HepG2 (cell line): ENCODE data around the gene SNX21. TPM values are rescaled to one million over a fixed set of nuclear protein-coding genes. Genes with fewer than 3 reads are reported as not detected.

Experiments
- ARID4A ChIP-seq: sonication (generic); formaldehyde crosslinking; IDR thresholded peaks from 2 replicates; pipeline ENCODE4 v1.5.0; 2020; ENCODE audit warnings: mild to moderate bottlenecking, missing genetic modification reagents, borderline replicate concordance
- HOXA5 ChIP-seq: sonication (generic); formaldehyde crosslinking; IDR thresholded peaks from 2 replicates; pipeline ENCODE4 v1.4.0; 2020; ENCODE audit warnings: missing genetic modification reagents
- KDM4B ChIP-seq: sonication (generic); formaldehyde crosslinking; IDR thresholded peaks from 2 replicates; pipeline ENCODE4 v1.4.0; 2020; ENCODE audit warnings: missing genetic modification reagents
- NONO ChIP-seq, 2 experiments: fragments of 450-650 bp in 1 of 2; sonication (generic) in 1 of 2; formaldehyde crosslinking in 1 of 2; IDR thresholded peaks in 1 of 2; conservative IDR thresholded peaks in 1 of 2; 2 replicates each; pipeline versions ENCODE4 v1.6.1 to v1.8.0; 2017 to 2022; ENCODE audit warnings: mild to moderate bottlenecking in 1 of 2, missing genetic modification reagents in 1 of 2, moderate library complexity in 1 of 2
- PHB2 ChIP-seq: fragments of 450-650 bp; IDR thresholded peaks from 2 replicates; pipeline ENCODE4 v1.6.1; 2018; ENCODE audit not compliant: partially characterized antibody
- SNAPC5 ChIP-seq: sonication (generic); formaldehyde crosslinking; IDR thresholded peaks from 2 replicates; pipeline ENCODE4 v1.8.1; 2023; ENCODE audit warnings: mild to moderate bottlenecking, missing genetic modification reagents, borderline replicate concordance
- ZFYVE20 ChIP-seq: sonication (generic); formaldehyde crosslinking; IDR thresholded peaks from 2 replicates; pipeline ENCODE4 v1.8.0; 2023; ENCODE audit warnings: low read depth, mild to moderate bottlenecking, moderate library complexity, missing genetic modification reagents, borderline replicate concordance
- ZNF546 ChIP-seq: sonication (generic); formaldehyde crosslinking; conservative IDR thresholded peaks from 2 replicates; pipeline ENCODE4 v1.8.1; 2023; ENCODE audit warnings: mild to moderate bottlenecking, missing genetic modification reagents
- ZZZ3 ChIP-seq: sonication (generic); formaldehyde crosslinking; IDR thresholded peaks from 2 replicates; pipeline ENCODE4 v1.4.0; 2020; ENCODE audit warnings: missing genetic modification reagents, mild to moderate bottlenecking, borderline replicate concordance
- polyA plus RNA-seq, 8 experiments: library from polyadenylated mRNA; depleted of rRNA in 3 of 8; stranded (reverse) in 7 of 8; unstranded in 1 of 8; fragments of >200 nt; fragmentation: Illumina TruSeq in 4 of 8; extraction: Trizol in 4 of 8; gene quantifications; 2 replicates each; pipeline versions ENCODE4 v1.2.1 to v1.2.3, GENCODE V29; 2011 to 2016; ENCODE audit warnings: low read depth in 4 of 8, missing spikeins in 1 of 8, mixed read lengths in 1 of 8; ENCODE audit not compliant: insufficient read depth in 1 of 8
- total RNA-seq, 5 experiments: library from RNA; depleted of rRNA; stranded (reverse); fragments of >200 nt; fragmentation: Illumina TruSeq; extraction: Trizol; gene quantifications; 2 replicates each; pipeline ENCODE4 v1.2.3, GENCODE V29; 2016; ENCODE audit warnings: low read depth in 1 of 5
- TF ChIP-seq, protein P1 (sequence below): sonication (generic); formaldehyde crosslinking; IDR thresholded peaks from 2 replicates; pipeline ENCODE4 v1.5.0; 2020; ENCODE audit warnings: mild to moderate bottlenecking, missing genetic modification reagents, borderline replicate concordance
- TF ChIP-seq, protein P2 (sequence below): sonication (generic); formaldehyde crosslinking; IDR thresholded peaks from 2 replicates; pipeline ENCODE4 v1.9.0; 2021; ENCODE audit warnings: mild to moderate bottlenecking, missing genetic modification reagents
- TF ChIP-seq, protein P3 (sequence below): IDR thresholded peaks from 2 replicates; pipeline ENCODE4 v1.6.1; 2016; ENCODE audit warnings: mild to moderate bottlenecking

SNX21 gene
- total and polyA plus RNA-seq, 2 of the 13 experiments (the other 11 are each of a cell fraction or from before 2014, with no cell fraction given): 7.7 to 12.8 TPM

DNA sequence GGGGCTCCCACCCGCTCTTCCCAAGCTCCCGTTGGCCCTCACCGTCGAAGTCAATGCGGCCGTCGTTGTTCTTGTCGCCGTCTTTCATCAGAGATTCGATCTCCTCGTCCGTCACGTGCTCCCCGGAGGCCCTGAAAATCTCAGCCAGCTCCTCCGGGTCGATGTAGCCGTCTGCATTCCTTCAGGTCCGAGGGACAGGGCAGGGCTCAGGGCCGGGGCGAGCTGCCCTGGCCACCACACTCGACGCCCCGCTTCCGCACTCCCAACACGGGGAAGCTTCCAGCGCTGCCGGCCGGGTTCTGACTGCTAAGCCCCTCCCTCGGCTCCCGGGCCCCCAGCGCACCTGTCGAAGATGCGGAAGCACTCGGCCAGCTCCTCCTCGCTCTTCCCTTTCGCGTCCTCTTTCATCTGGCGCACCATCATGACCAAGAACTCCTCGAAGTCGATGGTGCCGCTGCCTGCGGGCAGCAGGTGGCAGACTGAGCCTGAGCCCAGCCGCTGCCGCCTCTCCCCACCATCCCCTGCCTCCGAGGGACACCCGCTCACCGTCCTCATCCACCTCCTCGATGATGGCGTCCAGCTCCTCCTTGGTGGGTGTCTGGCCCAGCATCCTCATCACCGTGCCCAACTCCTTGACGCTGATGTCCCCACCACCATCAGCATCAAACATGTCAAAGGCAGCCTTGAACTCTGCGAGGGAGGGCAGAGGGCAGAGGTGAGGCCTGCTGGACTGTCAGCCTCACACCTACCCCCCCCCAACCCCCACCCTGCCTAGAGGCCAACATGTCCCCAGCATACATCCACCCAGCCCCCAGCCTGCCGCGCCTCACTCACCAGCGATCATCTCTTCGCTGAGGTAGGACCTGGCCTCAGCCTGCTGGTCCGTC is 9.4 kb upstream of the SNX21 start (continued):
- TF ChIP-seq ZZZ3: no peak
- TF ChIP-seq, protein P1, sequence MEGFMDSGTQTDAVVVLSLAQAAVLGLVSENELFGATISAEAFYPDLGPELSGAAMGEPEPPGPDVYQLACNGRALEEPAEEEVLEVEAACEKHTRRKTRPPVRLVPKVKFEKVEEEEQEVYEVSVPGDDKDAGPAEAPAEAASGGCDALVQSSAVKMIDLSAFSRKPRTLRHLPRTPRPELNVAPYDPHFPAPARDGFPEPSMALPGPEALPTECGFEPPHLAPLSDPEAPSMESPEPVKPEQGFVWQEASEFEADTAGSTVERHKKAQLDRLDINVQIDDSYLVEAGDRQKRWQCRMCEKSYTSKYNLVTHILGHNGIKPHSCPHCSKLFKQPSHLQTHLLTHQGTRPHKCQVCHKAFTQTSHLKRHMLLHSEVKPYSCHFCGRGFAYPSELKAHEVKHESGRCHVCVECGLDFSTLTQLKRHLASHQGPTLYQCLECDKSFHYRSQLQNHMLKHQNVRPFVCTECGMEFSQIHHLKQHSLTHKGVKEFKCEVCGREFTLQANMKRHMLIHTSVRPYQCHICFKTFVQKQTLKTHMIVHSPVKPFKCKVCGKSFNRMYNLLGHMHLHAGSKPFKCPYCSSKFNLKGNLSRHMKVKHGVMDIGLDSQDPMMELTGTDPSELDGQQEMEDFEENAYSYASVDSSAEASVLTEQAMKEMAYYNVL (CRISPR knock-in tag): no peak
- TF ChIP-seq SNAPC5 (CRISPR knock-in tag): no peak
- no peak for TF ChIP-seq ZFYVE20
- TF ChIP-seq, protein P2, sequence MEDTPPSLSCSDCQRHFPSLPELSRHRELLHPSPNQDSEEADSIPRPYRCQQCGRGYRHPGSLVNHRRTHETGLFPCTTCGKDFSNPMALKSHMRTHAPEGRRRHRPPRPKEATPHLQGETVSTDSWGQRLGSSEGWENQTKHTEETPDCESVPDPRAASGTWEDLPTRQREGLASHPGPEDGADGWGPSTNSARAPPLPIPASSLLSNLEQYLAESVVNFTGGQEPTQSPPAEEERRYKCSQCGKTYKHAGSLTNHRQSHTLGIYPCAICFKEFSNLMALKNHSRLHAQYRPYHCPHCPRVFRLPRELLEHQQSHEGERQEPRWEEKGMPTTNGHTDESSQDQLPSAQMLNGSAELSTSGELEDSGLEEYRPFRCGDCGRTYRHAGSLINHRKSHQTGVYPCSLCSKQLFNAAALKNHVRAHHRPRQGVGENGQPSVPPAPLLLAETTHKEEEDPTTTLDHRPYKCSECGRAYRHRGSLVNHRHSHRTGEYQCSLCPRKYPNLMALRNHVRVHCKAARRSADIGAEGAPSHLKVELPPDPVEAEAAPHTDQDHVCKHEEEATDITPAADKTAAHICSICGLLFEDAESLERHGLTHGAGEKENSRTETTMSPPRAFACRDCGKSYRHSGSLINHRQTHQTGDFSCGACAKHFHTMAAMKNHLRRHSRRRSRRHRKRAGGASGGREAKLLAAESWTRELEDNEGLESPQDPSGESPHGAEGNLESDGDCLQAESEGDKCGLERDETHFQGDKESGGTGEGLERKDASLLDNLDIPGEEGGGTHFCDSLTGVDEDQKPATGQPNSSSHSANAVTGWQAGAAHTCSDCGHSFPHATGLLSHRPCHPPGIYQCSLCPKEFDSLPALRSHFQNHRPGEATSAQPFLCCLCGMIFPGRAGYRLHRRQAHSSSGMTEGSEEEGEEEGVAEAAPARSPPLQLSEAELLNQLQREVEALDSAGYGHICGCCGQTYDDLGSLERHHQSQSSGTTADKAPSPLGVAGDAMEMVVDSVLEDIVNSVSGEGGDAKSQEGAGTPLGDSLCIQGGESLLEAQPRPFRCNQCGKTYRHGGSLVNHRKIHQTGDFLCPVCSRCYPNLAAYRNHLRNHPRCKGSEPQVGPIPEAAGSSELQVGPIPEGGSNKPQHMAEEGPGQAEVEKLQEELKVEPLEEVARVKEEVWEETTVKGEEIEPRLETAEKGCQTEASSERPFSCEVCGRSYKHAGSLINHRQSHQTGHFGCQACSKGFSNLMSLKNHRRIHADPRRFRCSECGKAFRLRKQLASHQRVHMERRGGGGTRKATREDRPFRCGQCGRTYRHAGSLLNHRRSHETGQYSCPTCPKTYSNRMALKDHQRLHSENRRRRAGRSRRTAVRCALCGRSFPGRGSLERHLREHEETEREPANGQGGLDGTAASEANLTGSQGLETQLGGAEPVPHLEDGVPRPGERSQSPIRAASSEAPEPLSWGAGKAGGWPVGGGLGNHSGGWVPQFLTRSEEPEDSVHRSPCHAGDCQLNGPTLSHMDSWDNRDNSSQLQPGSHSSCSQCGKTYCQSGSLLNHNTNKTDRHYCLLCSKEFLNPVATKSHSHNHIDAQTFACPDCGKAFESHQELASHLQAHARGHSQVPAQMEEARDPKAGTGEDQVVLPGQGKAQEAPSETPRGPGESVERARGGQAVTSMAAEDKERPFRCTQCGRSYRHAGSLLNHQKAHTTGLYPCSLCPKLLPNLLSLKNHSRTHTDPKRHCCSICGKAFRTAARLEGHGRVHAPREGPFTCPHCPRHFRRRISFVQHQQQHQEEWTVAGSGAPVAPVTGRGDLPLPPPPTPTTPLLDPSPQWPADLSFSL: no peak
- no peak for TF ChIP-seq HOXA5 (CRISPR knock-in tag)
- TF ChIP-seq, protein P3, sequence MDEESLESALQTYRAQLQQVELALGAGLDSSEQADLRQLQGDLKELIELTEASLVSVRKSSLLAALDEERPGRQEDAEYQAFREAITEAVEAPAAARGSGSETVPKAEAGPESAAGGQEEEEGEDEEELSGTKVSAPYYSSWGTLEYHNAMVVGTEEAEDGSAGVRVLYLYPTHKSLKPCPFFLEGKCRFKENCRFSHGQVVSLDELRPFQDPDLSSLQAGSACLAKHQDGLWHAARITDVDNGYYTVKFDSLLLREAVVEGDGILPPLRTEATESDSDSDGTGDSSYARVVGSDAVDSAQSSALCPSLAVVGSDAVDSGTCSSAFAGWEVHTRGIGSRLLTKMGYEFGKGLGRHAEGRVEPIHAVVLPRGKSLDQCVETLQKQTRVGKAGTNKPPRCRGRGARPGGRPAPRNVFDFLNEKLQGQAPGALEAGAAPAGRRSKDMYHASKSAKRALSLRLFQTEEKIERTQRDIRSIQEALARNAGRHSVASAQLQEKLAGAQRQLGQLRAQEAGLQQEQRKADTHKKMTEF (CRISPR knock-in tag): peak; percentile 35; the same call in 1 of the 2 replicates
- TF ChIP-seq KDM4B: no peak
- no peak; the same call in 1 of the 2 replicates for TF ChIP-seq ARID4A (CRISPR knock-in tag)
- no peak for TF ChIP-seq NONO (IDR thresholded peaks at IDR 0.05)
- peak; percentile 57 for TF ChIP-seq NONO (CRISPR knock-in tag; conservative IDR thresholded peaks at IDR 0.05)
- no peak for TF ChIP-seq ZNF546 (CRISPR knock-in tag)
- no peak for TF ChIP-seq PHB2
